GM12892 (cell line): ENCODE data around the gene C16orf78.

Source experiments
- POLR2A ChIP-seq: IDR thresholded peaks from 2 replicates; pipeline ENCODE4 v1.6.1; 2011; ENCODE audit warnings: low read depth, low read length, control low read depth
- POLR2AphosphoS5 ChIP-seq: IDR thresholded peaks from 2 replicates; pipeline ENCODE4 v1.6.1; 2011; ENCODE audit warnings: low read depth, low read length, control low read depth

DNA sequence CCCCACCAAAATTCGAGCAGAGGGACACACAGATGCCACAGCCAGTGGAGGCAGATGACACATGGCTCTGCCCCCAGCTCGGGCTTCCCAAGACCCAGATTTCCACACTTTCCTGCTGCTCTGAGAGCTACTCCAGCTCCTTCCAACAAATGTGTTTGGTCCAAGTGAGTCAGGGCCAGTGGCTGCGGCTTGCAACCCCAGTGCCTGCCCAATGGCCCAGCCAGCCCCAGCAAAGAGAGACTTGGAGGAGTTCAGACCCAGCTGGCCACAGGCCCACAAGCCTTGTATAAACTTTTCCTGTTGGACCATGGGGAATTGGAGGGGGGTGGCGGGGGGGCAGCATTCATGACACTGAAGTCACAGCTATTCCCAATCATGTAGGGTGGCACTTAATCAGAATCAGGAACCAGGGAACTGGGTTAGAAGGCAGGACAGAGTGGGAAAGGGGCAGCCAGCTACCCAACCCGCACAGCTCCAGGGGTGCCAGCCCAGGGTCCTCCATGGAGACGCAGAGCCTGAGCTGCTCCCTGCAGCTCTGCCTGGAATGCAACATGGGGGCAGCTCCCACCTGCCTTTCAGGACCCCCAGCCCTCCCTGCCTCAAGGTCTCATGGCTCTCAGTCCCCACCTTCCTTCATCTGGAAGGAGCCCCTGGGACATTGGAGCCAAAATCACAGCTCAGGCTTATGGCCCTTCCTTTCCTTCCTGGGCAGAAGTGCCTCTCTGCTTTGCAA lies 17.5 kb upstream of the C16orf78 start:
- TF ChIP-seq POLR2A (no peak), POLR2AphosphoS5 (no peak)
